MG63 (cell line): Measurements from ENCODE around the gene CRK. TPM values are rescaled to one million over a fixed set of nuclear protein-coding genes. Genes with fewer than 3 reads are reported as not detected.
"Not testable (repeated sequence)": the region's sequence is repeated elsewhere in the genome, so short reads cannot be mapped to it uniquely, and the experiment has no call there.

Source experiments
- DNase-seq: peaks from one replicate; pipeline ENCODE4 v3.0.0-alpha.2; 2020
- H3K27me3 ChIP-seq: fragments of 250-450 bp; sonication (Bioruptor Pico); 2 replicates; pipeline ENCODE4 v1.5.1; 2020; ENCODE audit warnings: mild to moderate bottlenecking, moderate library complexity
- H3K36me3 ChIP-seq: fragments of 250-450 bp; sonication (Bioruptor Pico); 2 replicates; pipeline ENCODE4 v1.5.1; 2020; ENCODE audit warnings: mild to moderate bottlenecking, moderate library complexity
- H3K4me3 ChIP-seq: fragments of 250-450 bp; sonication (Bioruptor Pico); 2 replicates; pipeline ENCODE4 v1.5.1; 2020; ENCODE audit warnings: mild to moderate bottlenecking, moderate library complexity
- H3K9me3 ChIP-seq: fragments of 250-450 bp; sonication (Bioruptor Pico); 2 replicates; pipeline ENCODE4 v1.5.1; 2020; ENCODE audit warnings: mild to moderate bottlenecking, moderate library complexity
- total RNA-seq: library from RNA; depleted of rRNA; stranded (reverse); fragments of >200 nt; shearing (Covaris generic); gene quantifications from 2 replicates; pipeline ENCODE4 v1.2.3, GENCODE V29; 2014; ENCODE audit warnings: low replicate concordance

Gene CRK
- total RNA-seq, 1 experiment from 2014 or later, result 35.1 TPM

GRCh38 chr17:1454541-1454940 is 1.5 kb downstream of the CRK start:
- Histone ChIP-seq H3K36me3 (peaks cover 15% of the 10 kb centered on the region), H3K27me3 (no peaks in the 10 kb centered on the region), H3K9me3 (no peaks in the 10 kb centered on the region), H3K4me3 (peak overlapping the region; percentile 75)
- no peak for DNase-seq

DNA sequence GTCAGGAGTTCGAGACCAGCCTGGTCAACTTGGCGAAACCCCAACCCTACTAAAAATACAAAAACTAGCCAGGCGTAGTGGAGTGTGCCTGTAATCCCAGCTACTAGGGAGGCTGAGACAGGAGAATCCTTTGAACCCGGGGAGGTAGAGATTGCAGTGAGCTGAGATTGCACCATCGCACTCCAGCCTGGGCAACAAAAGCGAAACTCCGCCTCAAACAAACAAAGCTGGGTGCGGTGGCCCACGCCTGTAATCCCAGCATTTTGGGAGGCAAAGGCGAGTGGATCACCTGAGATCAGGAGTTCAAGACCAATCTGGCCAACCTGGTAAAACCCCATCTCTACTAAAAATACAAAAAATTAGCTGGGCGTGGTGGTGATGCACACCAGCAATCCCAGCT is 2.3 kb downstream of the CRK start:
- not testable (repeated sequence) for H3K27me3 ChIP-seq, H3K9me3 ChIP-seq, DNase-seq, H3K4me3 ChIP-seq
- peaks cover 15% of the 10 kb centered on the region for H3K36me3 ChIP-seq

- Histone ChIP-seq H3K4me3 (no peak overlapping the region), H3K36me3 (peaks cover 15% of the 10 kb centered on the region), H3K27me3 (no peaks in the 10 kb centered on the region), H3K9me3 (no peaks in the 10 kb centered on the region)
- DNase-seq, result no peak
Observed at GRCh38 chr17:1452836-1453235, 3.2 kb downstream of the CRK start.

DNA sequence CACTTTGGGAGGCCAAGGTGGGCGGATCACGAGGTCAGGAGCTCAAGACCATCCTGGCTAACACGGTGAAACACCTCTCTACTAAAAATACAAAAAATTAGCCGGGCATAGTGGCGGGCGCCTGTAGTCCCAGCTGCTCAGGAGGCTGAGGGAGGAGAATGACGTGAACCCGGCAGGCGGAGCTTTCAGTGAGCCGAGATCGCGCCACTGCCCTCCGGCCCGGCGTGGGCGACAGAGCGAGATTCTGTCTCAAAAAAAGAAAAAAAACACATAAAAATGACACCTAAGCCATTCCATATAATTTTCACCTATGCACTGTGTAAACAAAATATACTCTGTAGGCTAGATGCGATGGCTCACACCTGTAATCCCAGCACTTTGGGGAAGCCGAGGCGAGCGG is 5.8 kb downstream of the CRK start:
- H3K9me3 ChIP-seq, DNase-seq, H3K27me3 ChIP-seq, H3K4me3 ChIP-seq: not testable (repeated sequence)
- H3K36me3 ChIP-seq, result peaks cover 15% of the 10 kb centered on the region

DNA sequence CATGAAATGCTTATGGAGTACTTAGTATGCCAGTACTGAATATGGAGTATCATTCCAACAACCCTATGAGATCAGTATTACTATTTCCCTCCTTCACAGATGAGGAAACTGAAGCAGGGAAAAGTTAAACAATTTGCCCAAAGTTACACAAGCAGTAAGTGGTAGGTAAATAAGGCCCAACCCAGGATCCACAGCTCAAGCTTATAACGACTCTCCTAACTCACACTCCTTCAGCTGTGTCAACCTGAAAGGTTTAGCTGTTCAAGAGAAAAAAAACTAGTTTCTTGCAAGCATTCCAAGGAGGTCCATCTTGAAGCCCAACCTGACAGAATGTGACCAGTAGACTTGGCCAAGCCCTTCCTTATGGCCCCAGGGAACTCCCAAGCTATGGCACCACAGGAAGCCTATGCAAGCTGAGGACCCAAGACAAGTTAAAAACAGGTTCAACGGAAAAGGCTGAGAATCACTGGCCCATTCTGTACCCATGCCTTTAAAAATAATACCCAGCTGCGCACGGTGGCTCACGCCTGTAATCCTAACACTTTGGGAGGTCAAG is 6.5 kb downstream of the CRK start:
- Histone ChIP-seq H3K27me3 (no peaks in the 10 kb centered on the region), H3K9me3 (no peaks in the 10 kb centered on the region), H3K36me3 (peaks cover 11% of the 10 kb centered on the region), H3K4me3 (no peak overlapping the region)
- DNase-seq, result no peak

- H3K36me3 ChIP-seq, result no peaks in the 10 kb centered on the region; the same call in none of the 2 replicates
- H3K27me3 ChIP-seq, result no peaks in the 10 kb centered on the region
- no peaks in the 10 kb centered on the region for H3K9me3 ChIP-seq
- no peak overlapping the region for H3K4me3 ChIP-seq
- no peak for DNase-seq
Observed at GRCh38 chr17:1447052-1447451, 9.0 kb downstream of the CRK start.

- Histone ChIP-seq H3K27me3 (no peaks in the 10 kb centered on the region), H3K36me3 (no peaks in the 10 kb centered on the region; the same call in none of the 2 replicates), H3K9me3 (no peaks in the 10 kb centered on the region), H3K4me3 (no peak overlapping the region)
- DNase-seq, result no peak
Observed at GRCh38 chr17:1446201-1446600, 9.8 kb downstream of the CRK start.

- not testable (repeated sequence) for H3K36me3 ChIP-seq, H3K9me3 ChIP-seq, DNase-seq, H3K4me3 ChIP-seq, H3K27me3 ChIP-seq
Observed at GRCh38 chr17:1445695-1446094, 10.3 kb downstream of the CRK start.

- H3K36me3 ChIP-seq, H3K9me3 ChIP-seq, H3K4me3 ChIP-seq, DNase-seq, H3K27me3 ChIP-seq: not testable (repeated sequence)
Observed at GRCh38 chr17:1442721-1443120, 13.3 kb downstream of the CRK start.

DNA sequence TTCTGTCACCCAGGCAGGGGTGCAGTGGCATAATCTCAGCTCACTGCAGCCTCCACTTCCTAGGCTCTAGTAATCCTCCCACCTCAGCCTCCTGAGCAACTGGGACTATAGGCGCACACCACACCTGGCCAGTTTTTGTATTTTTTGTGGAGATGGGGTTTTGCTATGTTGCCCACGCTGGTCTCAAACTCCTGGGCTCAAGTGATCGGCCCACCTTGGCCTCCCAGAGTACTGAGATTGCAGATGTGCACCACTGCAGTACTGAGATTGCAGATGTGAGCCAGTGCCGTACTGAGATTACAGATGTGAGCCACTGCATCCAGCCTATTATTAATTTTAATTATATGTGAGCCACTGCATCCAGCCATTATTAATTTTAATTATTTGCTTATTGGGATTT is 13.8 kb downstream of the CRK start:
- Histone ChIP-seq H3K36me3 (no peaks in the 10 kb centered on the region; the same call in 1 of the 2 replicates), H3K4me3 (no peak overlapping the region), H3K9me3 (no peaks in the 10 kb centered on the region), H3K27me3 (no peaks in the 10 kb centered on the region)
- DNase-seq, result no peak

- Histone ChIP-seq H3K9me3 (no peaks in the 10 kb centered on the region), H3K36me3 (peaks cover 8% of the 10 kb centered on the region), H3K27me3 (no peaks in the 10 kb centered on the region), H3K4me3 (no peak overlapping the region)
- no peak for DNase-seq
Observed at GRCh38 chr17:1440921-1441320, 15.1 kb downstream of the CRK start.

- no peak for DNase-seq
- Histone ChIP-seq H3K27me3 (no peaks in the 10 kb centered on the region), H3K36me3 (peaks cover 20% of the 10 kb centered on the region), H3K9me3 (no peaks in the 10 kb centered on the region), H3K4me3 (no peak overlapping the region)
Observed at GRCh38 chr17:1438593-1439083, 17.4 kb downstream of the CRK start.

GRCh38 chr17:1435326-1435725 is 20.7 kb downstream of the CRK start:
- no peaks in the 10 kb centered on the region for H3K27me3 ChIP-seq
- DNase-seq, result no peak
- peaks cover 27% of the 10 kb centered on the region for H3K36me3 ChIP-seq
- H3K9me3 ChIP-seq, result no peaks in the 10 kb centered on the region
- no peak overlapping the region for H3K4me3 ChIP-seq

DNA sequence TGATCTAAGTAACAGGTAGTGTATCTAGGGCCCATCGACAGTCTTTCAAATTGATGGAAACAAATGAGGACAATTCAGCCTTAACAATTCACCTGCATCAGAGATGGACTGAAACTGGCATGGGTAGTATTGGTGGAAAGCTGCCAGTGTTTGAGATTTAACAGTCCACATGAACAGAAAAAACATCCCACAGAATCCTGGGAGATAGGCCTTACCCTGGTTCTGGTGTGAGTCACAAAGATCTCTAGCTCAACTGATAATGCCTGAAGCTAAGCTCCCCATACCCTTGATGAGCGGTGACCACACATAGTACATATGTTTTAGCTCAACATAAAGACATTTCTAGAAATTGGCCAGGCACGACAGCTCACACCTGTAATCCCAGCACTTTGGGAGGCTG is 21.9 kb downstream of the CRK start:
- peaks cover 27% of the 10 kb centered on the region for H3K36me3 ChIP-seq
- H3K27me3 ChIP-seq, result no peaks in the 10 kb centered on the region
- DNase-seq, result no peak
- H3K9me3 ChIP-seq, result no peaks in the 10 kb centered on the region
- H3K4me3 ChIP-seq, result no peak overlapping the region

GRCh38 chr17:1431631-1432104 is 24.4 kb downstream of the CRK start:
- no peak for DNase-seq
- no peaks in the 10 kb centered on the region for H3K9me3 ChIP-seq
- H3K4me3 ChIP-seq, result no peak overlapping the region
- H3K27me3 ChIP-seq, result no peaks in the 10 kb centered on the region
- peaks cover 26% of the 10 kb centered on the region for H3K36me3 ChIP-seq

DNA sequence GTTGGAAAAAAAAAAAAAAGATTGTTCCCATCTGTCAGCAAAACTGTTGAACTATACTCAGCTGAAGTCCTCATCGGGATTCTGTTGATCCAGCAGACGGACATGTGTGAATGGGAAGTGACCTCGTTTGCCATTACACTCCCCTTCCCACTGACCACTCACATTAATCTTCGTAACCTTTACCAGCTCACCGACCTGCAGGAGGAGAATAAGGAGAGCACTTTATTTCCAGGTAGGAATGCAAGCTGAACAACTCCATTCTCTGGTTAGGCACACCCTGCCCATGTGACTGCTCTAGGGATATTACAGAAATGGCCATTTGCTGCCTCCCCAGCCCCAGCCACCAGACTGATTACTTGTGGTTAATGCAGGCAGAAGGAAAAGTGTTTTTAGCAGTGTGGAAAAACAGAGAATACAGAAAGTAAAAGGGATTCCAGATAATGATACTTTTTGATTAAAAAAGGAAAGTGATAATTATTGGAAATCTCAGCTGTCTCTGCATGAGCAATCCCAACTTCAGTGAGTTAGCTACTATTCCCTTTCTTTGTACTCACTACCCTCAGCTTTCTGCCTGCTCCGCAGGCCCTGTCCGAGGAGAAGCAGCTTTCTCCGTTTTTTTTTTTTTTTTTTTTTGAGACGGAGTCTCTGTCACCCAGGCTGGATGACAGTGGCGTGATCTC is 32.4 kb downstream of the CRK start:
- DNase-seq, result no peak
- no peak overlapping the region for H3K4me3 ChIP-seq

GRCh38 chr17:1422885-1423284 is 33.1 kb downstream of the CRK start:
- DNase-seq, result peak; percentile 75
- no peaks in the 10 kb centered on the region for H3K9me3 ChIP-seq
- H3K36me3 ChIP-seq, result peaks cover 23% of the 10 kb centered on the region
- H3K4me3 ChIP-seq, result no peak overlapping the region
- no peaks in the 10 kb centered on the region for H3K27me3 ChIP-seq

More for the DNA sequence above, 32.4 kb downstream of the CRK start:
- H3K27me3 ChIP-seq, result no peaks in the 10 kb centered on the region
- H3K9me3 ChIP-seq, result no peaks in the 10 kb centered on the region
- peaks cover 23% of the 10 kb centered on the region for H3K36me3 ChIP-seq

GRCh38 chr17:1421470-1421869 is 34.6 kb downstream of the CRK start:
- no peaks in the 10 kb centered on the region for H3K9me3 ChIP-seq
- H3K27me3 ChIP-seq, result no peaks in the 10 kb centered on the region
- no peak for DNase-seq
- no peak overlapping the region for H3K4me3 ChIP-seq
- H3K36me3 ChIP-seq, result peaks cover 23% of the 10 kb centered on the region
